Adipocyte (in vitro differentiated cells): ENCODE data around the gene CTU2.
"Not testable (repeated sequence)": the region's sequence is repeated elsewhere in the genome, so short reads cannot be mapped to it uniquely, and the experiment has no call there.

Experiments
- DNase-seq: peaks from one replicate; pipeline ENCODE4 v3.0.0-alpha.2; 2015; ENCODE audit warnings: low read depth
- H3K27me3 ChIP-seq: replicated peaks from 2 replicates; pipeline ENCODE4 v1.7.0; 2013; ENCODE audit warnings: mild to moderate bottlenecking, low read length, moderate library complexity; ENCODE audit not compliant: control insufficient read depth, insufficient read depth
- H3K36me3 ChIP-seq: 2 replicates; pipeline ENCODE4 v1.7.0; 2013; ENCODE audit warnings: low read length, mild to moderate bottlenecking, moderate library complexity; ENCODE audit not compliant: control insufficient read depth, insufficient read depth, severe bottlenecking
- H3K4me1 ChIP-seq: 2 replicates; pipeline ENCODE4 v1.7.0; 2013; ENCODE audit warnings: mild to moderate bottlenecking, low read length, moderate library complexity; ENCODE audit not compliant: control insufficient read depth, insufficient read depth
- H3K4me3 ChIP-seq: 2 replicates; pipeline ENCODE4 v1.7.0; 2013; ENCODE audit warnings: mild to moderate bottlenecking, low read length, moderate library complexity
- H3K9ac ChIP-seq: 2 replicates; pipeline ENCODE4 v1.7.0; 2013; ENCODE audit warnings: mild to moderate bottlenecking, low read length, moderate library complexity
- H3K9me3 ChIP-seq: 2 replicates; pipeline ENCODE4 v1.7.0; 2013; ENCODE audit warnings: mild to moderate bottlenecking, low read length, moderate library complexity; ENCODE audit not compliant: control insufficient read depth

Gene CTU2

GRCh38 chr16:88706229-88706964, at the start of gene CTU2, which contains the start of gene RNF166:
TSS of gene CTU2 (plus strand) at chr16:88706503. CDS start at chr16:88706531, 28 bp downstream.
TSS of gene RNF166 (minus strand) at chr16:88706408. CDS start at chr16:88706325, 83 bp downstream.
- Histone ChIP-seq H3K27me3 (no peaks in the 10 kb centered on the region), H3K4me3 (peak within 1 kb of the TSS; percentile 94), H3K36me3 (peaks cover 10% of the 10 kb centered on the region)

DNA sequence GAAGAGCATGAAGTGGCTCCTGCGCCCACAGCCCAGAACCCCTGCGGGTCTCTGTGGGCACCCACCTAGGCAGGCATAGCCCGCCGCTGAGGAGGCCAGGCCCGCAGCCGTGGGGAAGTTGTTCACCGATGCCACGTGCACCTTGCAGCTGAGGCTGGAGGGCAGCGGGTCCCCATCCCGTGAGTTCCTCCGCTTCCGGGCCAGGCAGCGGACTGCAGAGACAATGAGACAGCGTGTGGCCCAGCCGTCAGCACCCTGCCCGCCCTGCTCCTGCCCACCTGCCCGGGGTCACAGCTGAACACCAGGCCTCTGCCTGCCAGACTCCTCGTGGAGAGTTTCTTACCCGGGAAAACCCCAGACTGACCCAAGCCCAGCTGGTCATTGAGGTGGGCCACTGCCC, 48.9 kb upstream of the CTU2 start:
- Histone ChIP-seq H3K4me3 (no peak overlapping the region), H3K36me3 (peaks cover 71% of the 10 kb centered on the region), H3K27me3 (no peaks in the 10 kb centered on the region), H3K9me3 (no peaks in the 10 kb centered on the region), H3K9ac (no peak overlapping the region), H3K4me1 (no peaks in the 10 kb centered on the region)
- no peak for DNase-seq

More at GRCh38 chr16:88706229-88706964, at the start of gene CTU2, which contains the start of gene RNF166:
- DNase-seq, result peak; percentile 95
- no peaks in the 10 kb centered on the region for H3K9me3 ChIP-seq
- peak within 1 kb of the TSS; percentile 93 for H3K9ac ChIP-seq
- H3K4me1 ChIP-seq, result peaks cover 21% of the 10 kb centered on the region

- Histone ChIP-seq H3K9me3 (no peaks in the 10 kb centered on the region), H3K4me3 (peak overlapping the region; percentile 58), H3K36me3 (peaks cover 57% of the 10 kb centered on the region), H3K4me1 (no peaks in the 10 kb centered on the region), H3K27me3 (no peaks in the 10 kb centered on the region), H3K9ac (peak overlapping the region; percentile 29)
- DNase-seq, result no peak
Measured at GRCh38 chr16:88658714-88659113, 47.6 kb upstream of the CTU2 start.

DNA sequence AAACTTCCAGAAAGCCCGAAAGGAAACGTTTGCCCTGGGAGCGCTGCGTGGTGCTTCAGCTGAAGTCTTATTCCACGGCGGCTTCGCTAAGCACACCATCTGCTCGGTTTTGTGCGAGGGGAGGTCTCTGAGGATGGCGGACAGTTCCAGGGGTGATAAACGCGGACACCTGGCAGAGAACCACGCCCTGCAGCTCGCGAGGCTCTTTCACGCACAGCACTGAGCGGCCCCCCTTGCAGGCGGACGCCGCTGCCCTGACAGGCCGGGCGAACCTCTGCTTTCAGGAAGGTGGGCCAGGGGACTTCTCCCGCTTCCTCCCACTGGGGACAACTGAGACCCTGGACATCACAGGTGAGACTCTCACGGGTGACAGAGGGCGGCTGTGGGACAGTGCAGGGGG, 47.1 kb upstream of the CTU2 start:
- Histone ChIP-seq H3K4me3 (peak overlapping the region; percentile 58), H3K9ac (peak overlapping the region; percentile 29), H3K36me3 (peaks cover 53% of the 10 kb centered on the region), H3K9me3 (no peaks in the 10 kb centered on the region), H3K4me1 (peaks cover 3% of the 10 kb centered on the region), H3K27me3 (no peaks in the 10 kb centered on the region)
- DNase-seq, result no peak

DNA sequence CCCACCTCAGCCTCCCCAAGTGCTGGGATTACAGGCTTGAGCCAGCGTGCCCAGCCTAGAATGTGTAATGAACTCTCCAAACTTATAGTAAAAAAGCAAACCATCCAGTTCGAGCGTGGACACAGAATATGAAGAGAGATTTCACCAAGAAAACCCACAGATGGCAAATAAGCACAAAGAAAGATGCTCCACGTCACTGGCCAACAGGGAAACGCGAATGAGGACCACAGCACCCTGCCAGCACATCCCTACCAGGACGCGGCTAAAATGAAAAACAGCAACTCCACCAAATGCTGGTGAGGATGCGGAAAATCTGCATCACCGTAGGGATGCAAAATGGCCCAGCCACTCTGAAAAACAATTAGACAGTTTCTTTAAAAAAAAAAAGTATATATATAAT, 44.8 kb upstream of the CTU2 start:
- DNase-seq, result no peak
- Histone ChIP-seq H3K36me3 (peaks cover 33% of the 10 kb centered on the region), H3K9me3 (no peaks in the 10 kb centered on the region), H3K9ac (peak overlapping the region; percentile 72), H3K27me3 (no peaks in the 10 kb centered on the region), H3K4me1 (peaks cover 13% of the 10 kb centered on the region), H3K4me3 (peak overlapping the region; percentile 90)

GRCh38 chr16:88662222-88662842, 44.0 kb upstream of the CTU2 start:
- H3K36me3 ChIP-seq, result peaks cover 25% of the 10 kb centered on the region
- peak overlapping the region; percentile 90 for H3K4me3 ChIP-seq
- no peaks in the 10 kb centered on the region for H3K27me3 ChIP-seq
- DNase-seq, result peak; percentile 44
- H3K9me3 ChIP-seq, result no peaks in the 10 kb centered on the region
- H3K4me1 ChIP-seq, result peaks cover 13% of the 10 kb centered on the region
- H3K9ac ChIP-seq, result peak overlapping the region; percentile 99

GRCh38 chr16:88662843-88663606, 43.3 kb upstream of the CTU2 start, which contains the start of gene MVD:
TSS of gene MVD (minus strand) at chr16:88663091. CDS start at chr16:88663080, 11 bp downstream.
- peak within 1 kb of the TSS; percentile 90 for H3K4me3 ChIP-seq
- H3K27me3 ChIP-seq, result no peaks in the 10 kb centered on the region
- peaks cover 13% of the 10 kb centered on the region for H3K4me1 ChIP-seq
- H3K9me3 ChIP-seq, result no peaks in the 10 kb centered on the region
- H3K9ac ChIP-seq, result peak within 1 kb of the TSS; percentile 99
- DNase-seq, result peak; percentile 99
- H3K36me3 ChIP-seq, result peaks cover 18% of the 10 kb centered on the region

DNA sequence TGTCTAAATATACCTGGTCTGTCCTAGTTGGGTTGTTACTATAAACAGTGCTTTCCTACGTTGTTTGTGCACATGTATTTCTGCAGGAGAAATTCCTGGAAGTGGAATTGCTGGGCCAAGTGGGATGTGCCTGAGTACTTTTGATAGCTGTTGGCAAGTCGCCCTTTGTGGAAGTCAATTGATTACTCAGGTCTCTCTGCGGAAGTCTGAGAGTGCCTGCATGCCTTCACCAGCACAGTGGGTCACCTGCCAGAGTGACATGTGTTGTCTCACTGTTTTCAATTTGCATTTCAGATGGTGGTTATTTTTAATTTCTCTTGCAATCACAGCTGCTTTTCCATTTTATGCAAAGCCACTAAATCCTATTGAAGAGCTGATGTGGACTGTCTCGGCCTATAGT, 41.2 kb upstream of the CTU2 start:
- Histone ChIP-seq H3K9me3 (no peaks in the 10 kb centered on the region), H3K27me3 (no peaks in the 10 kb centered on the region), H3K4me1 (peaks cover 18% of the 10 kb centered on the region), H3K36me3 (peaks cover 4% of the 10 kb centered on the region), H3K4me3 (peak overlapping the region; percentile 3), H3K9ac (no peak overlapping the region)
- no peak for DNase-seq

DNA sequence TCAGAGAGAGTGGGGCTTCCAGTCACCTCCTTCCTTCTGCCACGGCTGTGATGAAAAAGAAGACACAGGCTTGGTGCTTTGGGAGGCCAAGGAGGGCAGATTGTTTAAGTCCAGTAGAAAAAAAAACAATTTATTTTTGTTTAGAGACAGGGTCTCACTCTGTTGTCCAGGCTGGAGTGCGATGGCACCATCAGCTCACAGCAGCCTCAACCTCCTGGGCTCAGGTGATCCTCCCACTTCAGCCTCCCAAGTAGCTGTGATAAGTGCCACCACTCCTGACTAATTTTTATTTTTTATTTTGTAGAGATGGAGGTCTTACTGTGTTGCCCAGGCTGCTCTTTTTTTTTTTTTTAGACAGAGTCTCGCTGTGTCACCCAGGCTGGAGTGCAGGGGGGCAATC, 40.7 kb upstream of the CTU2 start:
- H3K4me1 ChIP-seq, result peaks cover 22% of the 10 kb centered on the region
- H3K4me3 ChIP-seq, result no peak overlapping the region
- peaks cover 4% of the 10 kb centered on the region for H3K36me3 ChIP-seq
- no peak for DNase-seq
- no peak overlapping the region for H3K9ac ChIP-seq
- no peaks in the 10 kb centered on the region for H3K9me3 ChIP-seq
- no peaks in the 10 kb centered on the region for H3K27me3 ChIP-seq

- no peak for DNase-seq
Measured at GRCh38 chr16:88667461-88667860, 38.8 kb upstream of the CTU2 start.

DNA sequence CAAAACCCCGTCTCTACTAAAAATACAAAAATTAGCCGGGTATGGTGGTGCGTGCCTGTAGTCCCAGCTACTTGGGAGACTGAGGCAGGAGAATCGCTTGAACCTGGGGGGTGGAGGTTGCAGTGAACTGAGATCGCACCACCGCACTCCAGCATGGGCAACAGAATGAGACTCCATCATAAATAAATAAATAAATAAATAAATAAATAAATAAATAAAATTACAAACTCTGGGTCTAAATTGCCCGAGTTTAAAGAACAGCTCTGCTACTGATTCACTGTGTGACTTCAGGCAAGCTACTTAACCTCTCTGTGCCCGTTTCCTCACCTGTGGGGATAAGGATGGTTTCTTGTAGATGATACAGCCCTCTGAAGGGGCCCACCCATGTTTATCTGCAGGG, 36.8 kb upstream of the CTU2 start:
- H3K9ac ChIP-seq, H3K27me3 ChIP-seq, H3K9me3 ChIP-seq, DNase-seq, H3K36me3 ChIP-seq, H3K4me3 ChIP-seq: not testable (repeated sequence)
- peaks cover 20% of the 10 kb centered on the region for H3K4me1 ChIP-seq

More at GRCh38 chr16:88667461-88667860, 38.8 kb upstream of the CTU2 start:
- peaks cover 4% of the 10 kb centered on the region for H3K36me3 ChIP-seq
- no peaks in the 10 kb centered on the region for H3K9me3 ChIP-seq
- H3K27me3 ChIP-seq, result no peaks in the 10 kb centered on the region
- no peak overlapping the region for H3K9ac ChIP-seq
- peaks cover 23% of the 10 kb centered on the region for H3K4me1 ChIP-seq
- no peak overlapping the region for H3K4me3 ChIP-seq
